GM12874 (cell line): ENCODE data around the gene SRRM3.

Experiments
- CTCF ChIP-seq: IDR thresholded peaks from 2 replicates; pipeline ENCODE4 v1.5.1; 2011; ENCODE audit warnings: low read depth, mild to moderate bottlenecking, control low read depth, low read length, moderate library complexity; ENCODE audit not compliant: insufficient read depth

Gene SRRM3

GRCh38 chr7:76292213-76292573 lies 90.5 kb downstream of the SRRM3 start:
- no peak for TF ChIP-seq CTCF

- TF ChIP-seq CTCF: no peak
Measured at GRCh38 chr7:76293407-76293901, 91.8 kb downstream of the SRRM3 start.

- no peak for TF ChIP-seq CTCF
Measured at GRCh38 chr7:76294344-76295024, 92.8 kb downstream of the SRRM3 start.

GRCh38 chr7:76296743-76297740 lies 95.3 kb downstream of the SRRM3 start:
- no peak for TF ChIP-seq CTCF

GRCh38 chr7:76300166-76300731 lies 98.6 kb downstream of the SRRM3 start:
- TF ChIP-seq CTCF: no peak

- TF ChIP-seq CTCF: no peak
Measured at GRCh38 chr7:76301000-76301399, 99.3 kb downstream of the SRRM3 start.
